Measurements from ENCODE around the gene FARS2.

Gene FARS2

DNA sequence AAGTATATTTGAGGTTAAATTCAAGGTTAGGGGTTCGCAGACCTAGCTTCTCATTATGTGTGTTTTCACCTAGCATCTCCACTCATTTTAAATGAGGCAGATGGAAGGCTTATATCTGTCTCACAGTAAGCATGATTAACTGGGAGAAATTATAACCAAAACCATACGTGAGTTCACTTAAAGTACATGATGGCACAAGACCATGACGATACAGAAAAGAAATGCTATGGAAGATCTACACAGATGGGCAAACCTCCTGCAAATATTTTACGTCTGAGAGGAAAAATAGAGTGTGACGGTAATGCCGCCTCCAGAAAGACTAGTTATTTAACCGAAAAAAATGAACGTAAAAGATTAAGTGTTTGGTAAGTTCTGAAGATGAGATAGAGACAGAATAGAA lies 337.8 kb downstream of the FARS2 start:
- H3K9me3 Mint-ChIP-seq = no peaks in the 10 kb centered on the region
- no peak overlapping the region for H3K4me3 Mint-ChIP-seq
- TF ChIP-seq, protein P1, sequence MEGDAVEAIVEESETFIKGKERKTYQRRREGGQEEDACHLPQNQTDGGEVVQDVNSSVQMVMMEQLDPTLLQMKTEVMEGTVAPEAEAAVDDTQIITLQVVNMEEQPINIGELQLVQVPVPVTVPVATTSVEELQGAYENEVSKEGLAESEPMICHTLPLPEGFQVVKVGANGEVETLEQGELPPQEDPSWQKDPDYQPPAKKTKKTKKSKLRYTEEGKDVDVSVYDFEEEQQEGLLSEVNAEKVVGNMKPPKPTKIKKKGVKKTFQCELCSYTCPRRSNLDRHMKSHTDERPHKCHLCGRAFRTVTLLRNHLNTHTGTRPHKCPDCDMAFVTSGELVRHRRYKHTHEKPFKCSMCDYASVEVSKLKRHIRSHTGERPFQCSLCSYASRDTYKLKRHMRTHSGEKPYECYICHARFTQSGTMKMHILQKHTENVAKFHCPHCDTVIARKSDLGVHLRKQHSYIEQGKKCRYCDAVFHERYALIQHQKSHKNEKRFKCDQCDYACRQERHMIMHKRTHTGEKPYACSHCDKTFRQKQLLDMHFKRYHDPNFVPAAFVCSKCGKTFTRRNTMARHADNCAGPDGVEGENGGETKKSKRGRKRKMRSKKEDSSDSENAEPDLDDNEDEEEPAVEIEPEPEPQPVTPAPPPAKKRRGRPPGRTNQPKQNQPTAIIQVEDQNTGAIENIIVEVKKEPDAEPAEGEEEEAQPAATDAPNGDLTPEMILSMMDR (IDR thresholded peaks at IDR 0.05; ENCODE audit: unreplicated experiment in 3 of 3) = no peak
- no peaks in the 10 kb centered on the region for H3K4me1 Mint-ChIP-seq
- no peaks in the 10 kb centered on the region for H3K36me3 Mint-ChIP-seq (ENCODE audit: low read depth)
- peaks cover 6% of the 10 kb centered on the region for H3K27me3 Mint-ChIP-seq (ENCODE audit: low read depth)
- H3K27ac Mint-ChIP-seq = no peak overlapping the region

GRCh38 chr6:5605937-5606336 lies 344.6 kb downstream of the FARS2 start:
- H3K27me3 Mint-ChIP-seq (ENCODE audit: low read depth) = peaks cover 3% of the 10 kb centered on the region
- no peak overlapping the region for H3K27ac Mint-ChIP-seq
- H3K4me1 Mint-ChIP-seq = peaks cover 5% of the 10 kb centered on the region
- H3K9me3 Mint-ChIP-seq = no peaks in the 10 kb centered on the region
- no peak overlapping the region for H3K4me3 Mint-ChIP-seq
- TF ChIP-seq, protein P1 (IDR thresholded peaks at IDR 0.05; ENCODE audit: unreplicated experiment in 3 of 3) = no peak
- H3K36me3 Mint-ChIP-seq (ENCODE audit: low read depth) = no peaks in the 10 kb centered on the region

DNA sequence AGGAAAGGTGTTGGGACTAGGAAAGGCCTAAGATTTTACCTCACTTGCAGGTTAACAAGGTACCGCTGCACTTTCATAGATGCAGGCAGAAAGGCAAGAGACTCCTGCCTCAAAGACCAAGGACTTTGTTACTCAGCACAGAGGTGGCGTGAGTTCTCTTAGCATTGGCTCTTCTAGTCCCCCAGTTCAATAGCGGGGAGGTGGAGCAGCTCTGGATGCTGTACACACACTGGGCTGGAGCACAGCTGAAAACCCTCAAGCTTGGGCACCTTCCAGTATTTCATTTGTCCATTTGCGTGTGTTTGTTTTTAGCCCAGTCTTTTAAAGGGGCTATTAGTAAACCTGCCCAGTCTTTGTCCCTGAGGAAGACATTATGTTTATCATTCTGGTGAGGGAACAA lies 345.2 kb downstream of the FARS2 start:
- H3K36me3 Mint-ChIP-seq (ENCODE audit: low read depth) = no peaks in the 10 kb centered on the region
- no peak overlapping the region for H3K27ac Mint-ChIP-seq
- no peaks in the 10 kb centered on the region for H3K9me3 Mint-ChIP-seq
- H3K4me1 Mint-ChIP-seq = peaks cover 5% of the 10 kb centered on the region
- TF ChIP-seq, protein P1 (IDR thresholded peaks at IDR 0.05; ENCODE audit: unreplicated experiment in 3 of 3) = no peak
- peaks cover 3% of the 10 kb centered on the region for H3K27me3 Mint-ChIP-seq (ENCODE audit: low read depth)
- no peak overlapping the region for H3K4me3 Mint-ChIP-seq

GRCh38 chr6:5610640-5611039 lies 349.3 kb downstream of the FARS2 start:
- H3K27ac Mint-ChIP-seq = no peak overlapping the region
- TF ChIP-seq, protein P1 (IDR thresholded peaks at IDR 0.05; ENCODE audit: unreplicated experiment in 3 of 3) = no peak
- H3K27me3 Mint-ChIP-seq (ENCODE audit: low read depth) = no peaks in the 10 kb centered on the region
- no peak overlapping the region for H3K4me3 Mint-ChIP-seq
- no peaks in the 10 kb centered on the region for H3K4me1 Mint-ChIP-seq
- peaks cover 19% of the 10 kb centered on the region for H3K36me3 Mint-ChIP-seq (ENCODE audit: low read depth)
- no peaks in the 10 kb centered on the region for H3K9me3 Mint-ChIP-seq

DNA sequence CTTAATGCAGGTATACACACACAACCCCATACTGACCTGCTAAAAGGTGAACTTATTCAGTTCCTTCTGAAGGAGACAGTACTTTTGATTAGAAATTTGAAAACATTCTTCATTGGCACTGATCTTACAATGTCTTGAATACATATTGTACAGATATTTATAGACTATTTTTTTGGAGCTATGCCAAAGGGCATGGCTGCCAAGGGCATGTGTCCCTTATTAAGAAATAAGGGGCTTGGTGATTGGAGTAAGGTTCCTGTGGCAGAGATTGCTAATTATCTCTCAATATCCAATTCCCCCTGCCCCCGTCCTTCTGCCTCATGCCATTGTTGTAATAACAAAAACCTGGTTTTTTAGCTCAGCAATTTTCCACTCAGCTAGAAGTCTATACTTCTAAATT lies 355.9 kb downstream of the FARS2 start:
- Mint-ChIP-seq H3K9me3 (no peaks in the 10 kb centered on the region), H3K4me1 (no peaks in the 10 kb centered on the region)

GRCh38 chr6:5619249-5619648 lies 357.9 kb downstream of the FARS2 start:
- Mint-ChIP-seq H3K27ac (no peak overlapping the region), H3K36me3 (ENCODE audit: low read depth) (peaks cover 21% of the 10 kb centered on the region), H3K27me3 (ENCODE audit: low read depth) (no peaks in the 10 kb centered on the region), H3K9me3 (no peaks in the 10 kb centered on the region), H3K4me1 (no peaks in the 10 kb centered on the region), H3K4me3 (no peak overlapping the region)
- TF ChIP-seq, protein P1 (IDR thresholded peaks at IDR 0.05; ENCODE audit: unreplicated experiment in 3 of 3) = no peak

More for the DNA sequence above, 355.9 kb downstream of the FARS2 start:
- no peak overlapping the region for H3K4me3 Mint-ChIP-seq
- no peaks in the 10 kb centered on the region for H3K27me3 Mint-ChIP-seq (ENCODE audit: low read depth)
- TF ChIP-seq, protein P1 (IDR thresholded peaks at IDR 0.05; ENCODE audit: unreplicated experiment in 3 of 3) = no peak
- no peak overlapping the region for H3K27ac Mint-ChIP-seq
- H3K36me3 Mint-ChIP-seq (ENCODE audit: low read depth) = peaks cover 29% of the 10 kb centered on the region
